Fibroblast of skin of left quadriceps (primary cell): Measurements from ENCODE around the gene RBMS2.
"Not testable (repeated sequence)": the region's sequence is repeated elsewhere in the genome, so short reads cannot be mapped to it uniquely, and the experiment has no call there.

Experiments
- DNase-seq, 2 experiments: peaks; one replicate each; pipeline ENCODE4 v3.0.0-alpha.2; 2013; ENCODE audit warnings: low read depth in 2 of 2

The RBMS2 gene

DNA sequence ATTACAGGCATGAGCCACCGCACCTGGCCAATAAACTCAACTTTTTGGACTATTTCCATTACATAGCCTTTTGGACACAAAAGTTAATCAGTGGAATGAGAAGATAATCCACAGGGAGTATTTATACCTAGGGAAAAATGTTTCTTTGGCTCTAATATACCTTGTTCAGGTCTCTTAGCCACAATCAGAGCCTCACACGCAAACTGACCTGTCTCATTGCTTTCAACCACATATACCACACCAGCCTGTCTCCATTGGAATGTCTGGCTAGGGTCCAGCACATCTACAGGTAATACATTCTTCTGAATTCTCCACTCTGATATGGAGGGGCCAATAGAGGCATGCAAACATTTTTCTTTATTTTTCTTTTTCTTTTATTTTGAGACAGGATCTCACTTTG lies 3.8 kb upstream of the RBMS2 start:
- no peak for DNase-seq

DNA sequence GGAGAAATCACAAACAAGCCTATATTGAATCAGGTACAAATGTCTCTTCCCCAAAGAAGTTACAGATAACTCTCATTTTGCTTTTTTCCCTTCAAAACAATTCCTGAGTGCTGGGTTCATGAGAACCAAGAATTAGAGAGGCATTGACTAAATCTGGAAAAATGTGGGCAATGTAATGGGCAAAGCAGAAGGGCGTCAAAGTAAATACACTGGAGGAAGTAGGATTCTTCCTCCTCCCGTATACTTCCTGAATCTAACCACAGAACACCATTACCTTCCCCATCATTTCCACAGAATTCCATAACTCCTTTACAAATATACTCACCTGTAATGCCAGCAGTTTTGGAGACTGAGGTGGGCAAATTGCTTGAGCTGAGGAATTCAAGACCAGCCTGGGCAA lies 3.0 kb upstream of the RBMS2 start:
- DNase-seq = no peak

DNA sequence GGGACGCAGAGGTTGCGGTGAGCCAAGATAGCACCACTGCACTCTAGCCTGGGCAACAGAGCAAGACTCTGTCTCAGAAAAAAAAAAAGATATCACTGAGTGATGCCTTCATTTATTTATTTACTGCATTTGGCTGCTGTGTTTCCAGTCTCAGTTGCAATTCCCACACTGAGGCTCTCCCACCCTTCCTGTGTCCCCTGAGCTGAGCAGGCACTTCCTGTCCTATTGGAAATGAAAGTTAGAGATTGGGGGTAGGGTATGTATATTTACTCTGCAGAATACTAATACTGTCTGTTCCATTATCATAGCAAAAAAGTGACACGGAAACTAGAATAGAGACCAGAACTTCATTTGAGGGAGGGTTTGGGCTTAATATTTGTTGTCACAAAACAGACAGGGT lies 1.6 kb upstream of the RBMS2 start:
- DNase-seq = no peak

DNA sequence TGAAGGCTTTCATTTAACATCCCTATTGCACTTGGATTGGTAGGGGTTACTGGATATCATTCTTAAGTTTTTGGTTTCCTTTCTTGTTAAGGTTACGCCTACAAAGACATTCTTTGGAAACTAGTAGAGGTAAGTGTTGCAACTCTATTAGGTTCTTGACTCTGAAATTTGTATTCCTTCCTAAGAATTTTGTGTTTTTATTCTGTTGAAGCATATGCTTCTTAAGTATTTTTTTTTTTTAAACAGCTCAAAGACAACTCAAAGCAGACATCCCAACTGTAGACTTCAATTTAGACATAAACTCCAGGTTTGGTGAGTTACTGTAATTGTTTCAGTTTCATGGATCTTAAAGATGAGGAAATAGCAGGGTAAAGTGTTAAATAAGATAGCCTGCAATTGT lies 1.1 kb upstream of the RBMS2 start:
- no peak for DNase-seq

DNA sequence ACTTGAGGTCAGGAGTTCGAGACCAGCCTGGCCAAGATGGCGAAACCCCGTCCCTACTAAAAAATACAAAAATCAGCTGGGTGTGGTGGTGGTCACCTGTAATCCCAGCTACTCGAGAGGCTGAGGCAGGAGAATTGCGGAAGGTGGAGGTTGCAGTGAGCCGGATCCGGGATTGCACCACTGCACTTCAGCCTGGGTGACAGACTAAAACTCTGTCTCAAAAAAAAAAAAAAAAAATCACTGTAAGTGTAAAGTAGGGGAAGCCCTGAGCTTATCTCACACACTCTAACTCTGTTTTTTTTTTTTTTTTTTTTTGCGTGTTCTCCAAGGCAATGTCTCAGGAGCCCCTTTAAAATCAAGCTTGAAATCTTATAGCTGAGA lies 421 bp upstream of the RBMS2 start:
- DNase-seq = no peak

DNA sequence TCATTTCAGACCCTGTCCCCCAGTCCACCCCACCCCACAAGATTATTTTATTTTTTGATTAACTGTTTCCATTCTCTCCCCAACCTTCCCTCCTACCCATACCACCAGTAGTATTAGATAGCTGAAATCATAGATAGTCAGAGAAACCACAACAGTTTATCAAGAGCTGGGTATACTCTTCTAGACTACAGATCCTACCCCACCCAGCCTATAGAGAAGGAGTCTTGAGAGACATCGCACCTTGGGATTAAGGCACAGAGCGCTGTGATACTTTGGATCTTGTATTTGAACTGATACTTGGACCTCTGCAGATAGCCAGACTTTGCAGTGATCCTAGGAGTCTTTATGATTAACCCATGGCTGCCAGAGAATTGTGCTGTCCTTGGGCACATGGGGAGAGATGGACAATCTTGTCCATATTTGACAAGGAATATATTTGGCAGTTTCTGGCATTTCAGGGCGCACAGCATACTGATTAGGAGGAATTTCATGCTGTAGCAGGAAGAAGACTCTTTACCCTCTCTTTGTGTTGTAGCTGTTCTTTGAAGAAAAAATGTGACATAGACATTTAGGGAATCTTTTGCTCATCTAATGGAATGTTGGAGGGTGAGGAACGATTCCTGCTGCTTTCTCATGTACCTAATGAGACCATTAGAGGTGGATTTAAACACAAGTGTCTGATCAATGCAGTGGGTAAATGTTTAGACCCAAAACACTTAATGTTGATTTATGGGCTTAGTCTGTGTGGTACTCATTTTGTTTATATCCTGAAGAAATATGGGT lies 982 bp downstream of the RBMS2 start:
- peak in 1 of 2 experiments; percentile 13 for DNase-seq

DNA sequence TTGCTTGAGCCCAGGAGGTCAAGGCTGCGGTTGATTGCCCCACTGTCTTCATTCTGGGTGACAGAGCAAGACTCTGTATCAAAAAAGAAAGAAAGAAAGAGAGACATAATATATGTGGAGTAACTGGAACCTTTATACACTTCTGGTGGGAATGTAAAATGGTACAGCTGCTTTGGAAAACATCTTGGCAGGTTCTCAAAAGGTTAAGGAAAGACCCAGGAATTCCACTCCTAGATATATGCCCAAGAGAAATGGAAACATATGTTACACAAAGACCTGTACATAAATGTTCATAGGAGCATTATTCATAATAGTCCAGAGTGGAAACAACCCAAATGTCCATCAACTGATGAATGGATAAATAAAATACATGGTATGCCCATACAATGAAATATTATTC lies 7.2 kb downstream of the RBMS2 start:
- DNase-seq = peak; percentile 39 to 40

DNA sequence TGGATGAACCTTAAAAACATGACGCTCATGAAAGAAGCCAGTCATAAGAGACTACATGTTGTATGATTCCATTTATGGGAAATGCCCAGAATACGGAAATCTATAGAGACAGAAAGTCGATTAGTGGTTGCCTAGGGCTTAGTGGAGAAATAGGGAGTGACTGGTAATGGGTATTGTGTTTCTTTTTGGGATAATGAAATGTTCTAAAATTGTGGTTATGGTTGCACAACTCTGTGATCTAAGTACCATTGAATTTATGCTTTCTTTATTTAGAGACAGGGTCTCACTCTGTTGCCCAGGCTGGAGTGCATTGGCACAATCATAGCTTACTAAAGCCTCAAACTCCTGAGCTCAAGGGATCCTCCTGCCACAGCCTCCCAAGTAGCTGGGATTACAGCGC lies 8.0 kb downstream of the RBMS2 start:
- no peak for DNase-seq

DNA sequence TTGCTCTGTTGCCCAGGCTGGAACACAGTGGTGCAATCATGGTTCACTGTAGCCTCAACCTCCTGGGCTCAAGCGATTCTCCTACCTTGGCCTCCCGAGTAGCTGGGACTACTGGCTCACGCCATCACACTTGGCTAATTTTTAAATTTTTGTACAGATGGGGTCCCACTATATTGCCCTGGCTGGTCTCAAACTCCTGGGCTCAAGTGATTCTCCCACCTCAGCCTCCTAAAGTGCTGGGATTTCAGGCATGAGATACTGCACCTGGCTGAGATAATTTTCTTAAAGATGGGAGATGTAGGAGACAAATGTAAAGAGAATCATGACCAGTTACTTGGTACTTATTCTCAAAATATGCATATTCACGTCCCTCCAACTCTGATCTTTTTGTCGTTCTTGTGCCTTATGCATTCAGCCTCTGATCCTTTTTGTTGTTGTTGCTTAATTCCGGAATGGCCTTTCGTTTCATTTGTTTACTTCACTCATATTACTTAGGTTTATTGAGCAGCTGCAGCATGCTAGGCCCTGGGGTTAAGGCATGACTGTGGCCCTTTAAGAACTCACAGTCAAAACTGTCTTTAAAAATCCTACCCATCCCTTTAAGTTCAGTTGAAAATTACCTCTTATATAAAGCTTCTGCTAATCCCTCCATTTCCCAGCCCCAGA lies 8.9 kb downstream of the RBMS2 start:
- no peak for DNase-seq

DNA sequence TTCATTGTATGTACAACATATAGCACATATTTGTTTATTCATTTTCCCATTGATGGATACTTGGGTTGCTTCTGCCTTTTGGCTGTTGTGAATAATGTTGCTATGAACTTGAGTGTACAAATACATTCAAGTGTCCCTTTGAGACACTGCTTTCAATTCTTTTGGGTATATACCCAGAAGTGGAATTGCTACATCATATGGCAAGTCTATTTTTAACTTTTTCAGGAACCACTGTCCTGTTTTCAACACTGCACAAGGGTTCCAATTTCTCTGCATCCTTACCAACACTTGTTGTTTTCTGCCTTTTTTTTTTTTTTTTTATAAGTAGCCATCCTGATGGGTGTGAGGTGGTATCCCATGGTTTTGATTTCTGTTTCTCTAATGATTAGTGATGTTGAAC lies 15.9 kb downstream of the RBMS2 start:
- no peak for DNase-seq

DNA sequence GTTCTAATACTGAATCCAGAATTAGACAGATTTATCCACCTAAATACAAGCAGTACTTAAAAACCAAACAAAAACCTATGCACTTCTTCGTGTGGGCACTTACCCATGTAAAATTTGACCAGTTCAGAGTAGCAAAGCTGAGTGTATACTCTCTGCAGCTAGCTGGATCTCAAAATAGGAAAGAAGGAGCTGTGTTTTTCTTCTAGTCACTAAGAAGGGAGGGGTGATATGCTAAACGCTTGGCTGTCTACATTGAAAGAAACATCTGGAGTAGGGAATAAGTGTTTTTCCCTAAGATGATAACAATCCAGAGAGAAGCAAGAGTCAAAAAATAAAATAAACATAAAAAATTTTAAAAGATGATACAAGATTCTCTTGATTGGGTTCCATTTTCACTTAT lies 20.0 kb downstream of the RBMS2 start:
- DNase-seq = no peak

DNA sequence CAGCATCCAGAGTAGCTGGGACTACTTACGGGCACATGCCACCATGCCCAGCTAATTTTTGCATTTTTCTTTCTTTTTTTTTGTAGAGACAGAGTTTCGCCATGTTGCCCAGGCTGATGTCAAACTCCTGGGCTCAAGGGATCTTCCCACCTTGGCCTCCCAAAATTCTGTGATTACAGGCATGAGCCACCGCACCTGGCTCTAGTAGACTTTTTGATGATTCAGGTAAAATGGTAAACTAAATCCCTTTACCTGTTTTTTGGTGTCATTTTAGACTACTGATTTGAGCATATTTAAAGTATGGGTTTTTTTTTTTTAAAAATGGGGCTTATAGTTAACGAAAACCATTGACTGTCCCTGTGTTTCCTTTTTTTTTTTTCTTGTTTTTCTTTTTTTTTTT lies 20.5 kb downstream of the RBMS2 start:
- DNase-seq = no peak

DNA sequence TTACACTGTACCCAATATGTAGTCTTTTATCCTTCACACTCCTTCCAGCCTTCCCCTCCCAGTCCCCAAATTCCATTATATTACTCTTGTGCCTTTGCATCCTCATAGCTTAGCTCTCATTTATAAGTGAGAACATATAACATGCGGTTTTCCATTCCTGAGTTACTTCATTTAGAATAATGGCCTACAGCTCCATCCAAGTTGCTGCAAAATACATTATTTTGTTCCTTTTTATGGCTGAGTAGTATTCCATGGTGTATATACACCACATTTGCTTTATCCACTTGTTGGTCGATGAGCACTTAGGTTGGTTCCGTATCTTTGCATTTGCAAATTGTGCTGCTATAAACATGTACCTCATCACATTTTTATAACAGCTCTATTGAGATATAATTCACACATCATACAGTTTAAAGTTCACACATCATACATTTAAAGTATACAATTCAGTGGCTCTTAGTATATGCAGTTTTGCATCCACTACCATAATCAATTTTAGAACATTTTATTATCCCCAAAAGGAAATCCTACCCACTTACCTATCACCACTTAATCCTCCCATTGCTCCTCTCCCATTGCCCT lies 23.5 kb downstream of the RBMS2 start:
- no peak for DNase-seq

DNA sequence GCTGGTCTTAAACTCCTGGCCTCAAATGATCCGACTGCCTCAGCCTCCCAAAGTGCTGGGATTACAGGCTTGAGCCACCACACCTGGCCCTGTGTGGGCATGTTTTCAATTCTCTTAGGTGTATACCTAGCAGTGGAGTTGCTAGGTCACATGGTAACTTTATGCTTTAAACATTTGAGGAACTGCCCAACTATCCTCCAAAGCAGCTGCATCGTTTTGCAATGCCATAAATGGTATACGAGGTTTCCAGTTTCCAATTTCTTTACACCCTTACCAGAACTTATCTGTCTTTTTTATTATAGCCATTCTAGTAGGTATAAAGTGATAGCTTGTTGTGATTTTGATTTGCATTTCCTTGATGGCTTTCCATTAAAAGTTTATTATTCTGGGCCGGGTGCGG lies 25.1 kb downstream of the RBMS2 start:
- no peak for DNase-seq

DNA sequence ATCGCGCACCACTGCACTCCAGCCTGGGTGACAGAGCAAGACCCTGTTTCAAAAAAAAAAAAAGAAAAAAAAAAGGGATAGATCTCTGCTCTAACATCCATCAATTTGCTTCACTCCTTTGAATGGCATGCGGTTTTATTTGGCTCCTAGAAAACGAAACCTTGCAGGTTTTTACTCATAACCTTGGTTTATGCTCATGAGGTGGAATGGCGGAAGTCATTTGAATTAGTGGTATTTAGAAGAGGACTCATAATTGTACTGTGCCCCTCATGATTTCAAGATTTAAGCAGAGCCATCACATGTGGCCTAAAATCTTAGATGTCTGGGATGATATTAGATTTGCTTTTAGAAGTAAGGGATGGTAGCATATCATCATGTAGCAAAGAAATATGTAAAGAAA lies 29.4 kb downstream of the RBMS2 start:
- DNase-seq = no peak

DNA sequence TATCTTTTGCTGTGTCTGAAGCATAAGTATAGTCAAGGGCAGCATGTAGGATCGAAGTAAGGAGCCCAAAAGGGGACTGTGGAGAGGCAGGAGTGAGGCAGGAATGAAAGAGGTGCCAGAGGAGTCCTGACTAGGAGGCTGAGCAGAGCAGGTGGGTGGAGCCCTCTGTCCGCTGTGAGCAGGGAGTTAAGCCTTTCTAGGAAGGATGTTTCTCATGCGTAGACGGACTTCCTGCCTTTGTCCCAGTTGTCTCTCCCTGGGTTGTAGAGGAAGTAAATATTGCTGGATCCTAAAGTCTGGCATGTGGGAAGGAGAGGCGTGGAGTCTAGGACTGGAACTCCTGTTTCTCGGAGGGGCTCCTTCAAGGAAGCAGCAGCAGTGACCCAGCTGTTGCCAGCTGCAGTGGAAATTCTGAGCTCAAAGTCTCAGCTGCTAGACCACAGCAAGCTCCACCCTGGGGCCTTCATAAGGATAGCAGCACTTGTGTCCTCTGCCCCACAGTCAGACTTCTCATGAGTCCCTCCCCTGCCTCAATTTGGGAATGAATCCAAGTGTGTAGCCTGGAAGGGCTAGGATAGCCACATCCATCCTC lies 44.0 kb downstream of the RBMS2 start:
- DNase-seq = peak; percentile 33 to 39

DNA sequence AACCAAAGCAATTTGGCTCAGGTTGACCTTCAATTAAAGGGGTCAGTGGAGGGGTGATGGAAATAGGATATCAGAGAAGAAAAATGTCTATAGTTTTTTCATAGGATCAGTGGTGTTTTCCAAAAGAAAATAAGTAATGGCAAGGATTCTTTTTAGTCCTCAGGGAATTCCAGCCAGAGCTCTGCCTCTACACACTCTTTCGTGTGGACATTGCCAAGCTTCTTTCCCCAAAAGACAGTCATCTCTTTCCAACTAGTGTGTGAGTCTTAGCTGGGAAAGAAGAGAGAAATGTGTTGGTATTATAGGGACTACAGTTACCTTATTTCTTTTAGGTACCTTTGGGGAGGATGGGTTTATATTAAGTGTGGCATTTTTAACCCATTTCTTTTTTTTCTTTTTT lies 46.5 kb downstream of the RBMS2 start:
- no peak for DNase-seq

DNA sequence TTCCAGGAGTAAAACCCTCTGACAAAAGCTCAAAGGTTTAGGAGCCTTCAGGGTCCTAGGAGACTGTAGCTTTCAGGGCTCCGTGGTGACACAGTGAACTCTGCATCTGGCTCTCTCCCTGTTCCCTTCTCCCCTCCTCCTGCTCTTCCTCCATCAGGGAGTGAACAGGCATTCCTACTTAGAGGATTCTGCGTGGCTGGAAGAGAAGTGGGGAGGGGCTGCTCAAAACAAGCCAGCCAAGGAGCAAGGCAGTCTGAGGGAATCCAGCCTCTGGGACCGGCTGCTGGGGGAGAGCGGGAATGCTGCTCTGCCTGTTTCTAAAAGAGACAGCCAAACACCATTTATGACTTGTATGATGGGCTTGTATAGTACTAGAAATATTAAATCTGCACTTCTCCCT lies 49.5 kb downstream of the RBMS2 start:
- DNase-seq = no peak

DNA sequence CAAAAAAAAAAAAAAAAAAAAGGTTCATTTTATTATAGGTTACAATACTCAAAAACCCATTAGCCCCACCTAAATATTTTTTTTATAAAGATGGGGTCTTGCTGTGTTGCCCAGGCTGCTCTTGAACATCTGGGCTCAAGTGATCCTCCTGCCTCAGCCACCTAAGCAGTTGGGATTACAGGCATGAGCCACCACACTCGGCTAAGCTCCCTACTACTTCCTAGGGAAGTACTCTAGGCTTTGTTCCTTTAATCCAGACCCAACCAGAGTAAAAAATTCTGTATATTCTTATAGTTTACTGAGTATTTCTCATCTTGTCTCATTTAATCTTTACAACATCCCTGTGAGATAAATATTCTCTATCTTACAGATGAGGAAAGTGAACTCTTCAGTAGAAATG lies 50.7 kb downstream of the RBMS2 start:
- no peak for DNase-seq

DNA sequence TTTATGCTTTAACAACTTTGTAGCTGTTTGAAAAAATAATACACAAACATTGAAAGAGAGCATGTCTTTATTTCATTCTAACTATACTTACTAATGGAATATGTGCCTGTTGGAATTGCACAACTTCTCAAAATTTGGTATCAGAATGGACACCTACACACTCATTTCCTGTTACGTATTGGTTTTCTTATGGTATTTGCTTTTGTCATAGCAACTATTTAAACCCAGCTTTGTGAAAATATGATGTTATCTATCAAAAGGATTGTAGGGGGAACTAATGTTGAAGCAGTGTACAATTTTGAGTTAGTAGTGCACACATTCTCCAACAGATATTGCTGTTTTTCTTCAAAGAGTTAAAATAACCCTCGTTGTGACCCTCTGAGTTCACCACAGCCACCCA lies 52.6 kb downstream of the RBMS2 start:
- DNase-seq = no peak

DNA sequence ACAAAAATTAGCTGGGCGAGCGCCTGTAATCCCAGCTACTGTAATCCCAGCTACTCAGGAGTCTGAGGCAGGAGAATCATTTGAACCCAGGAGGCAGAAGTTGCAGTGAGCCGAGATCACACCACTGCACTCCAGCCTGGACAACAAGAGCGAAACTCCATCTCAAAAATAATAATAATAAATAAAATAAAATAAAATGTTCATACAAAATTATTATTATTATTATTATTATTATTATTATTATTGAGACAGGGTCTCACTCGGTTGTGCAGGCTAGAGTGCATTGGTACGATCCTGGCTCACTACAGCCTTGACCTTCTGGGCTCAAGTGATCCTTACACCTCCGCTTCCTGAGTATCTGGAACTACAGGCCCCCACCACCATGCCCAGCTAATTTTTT lies 55.6 kb downstream of the RBMS2 start:
- not testable (repeated sequence) for DNase-seq

DNA sequence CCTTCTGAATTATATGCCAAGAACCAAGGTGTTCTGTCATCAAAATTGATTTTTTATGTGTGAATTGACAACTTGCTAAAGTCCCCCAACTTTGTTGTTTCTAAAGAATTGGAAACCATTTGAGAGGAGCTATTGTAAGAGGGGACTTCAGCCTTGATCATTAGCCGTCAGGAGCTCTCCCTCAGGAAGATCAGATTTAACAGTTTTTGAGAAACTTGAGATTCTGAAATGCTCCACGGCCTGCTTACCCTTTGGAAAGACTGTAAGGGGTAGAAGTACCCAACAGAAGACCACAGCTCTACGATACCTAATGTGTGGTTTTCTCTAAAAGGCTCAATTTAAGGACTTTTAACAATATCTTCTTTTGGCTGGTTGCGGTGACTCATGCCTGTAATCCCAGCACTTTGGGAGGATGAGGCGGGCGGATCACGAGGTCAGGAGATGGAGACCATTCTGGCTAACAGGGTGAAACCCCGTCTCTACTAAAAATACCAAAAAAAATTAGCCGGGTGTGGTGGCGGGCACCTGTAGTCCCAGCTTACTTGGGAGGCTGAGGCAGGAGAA lies 57.4 kb downstream of the RBMS2 start:
- no peak for DNase-seq
